Neural cell (in vitro differentiated cells): ENCODE results near the gene IFNGR2.

ENCODE experiments used
- CTCF ChIP-seq: fragments of 450-650 bp; IDR thresholded peaks from 2 replicates; pipeline ENCODE4 v1.5.1; 2014; ENCODE audit warnings: antibody characterized with exemption, mild to moderate bottlenecking, moderate library complexity; ENCODE audit not compliant: poor library complexity, severe bottlenecking
- EP300 ChIP-seq: fragments of 450-650 bp; conservative IDR thresholded peaks from 2 replicates; pipeline ENCODE4 v1.6.1; 2014; ENCODE audit warnings: antibody characterized with exemption, mild to moderate bottlenecking, moderate library complexity; ENCODE audit not compliant: poor library complexity, severe bottlenecking
- EZH2 ChIP-seq: fragments of 200-600, 300-800 bp; shearing (Covaris generic), sonication (generic); IDR thresholded peaks from 2 replicates; pipeline ENCODE4 v1.6.1; 2014; ENCODE audit warnings: antibody characterized with exemption, low read length, borderline replicate concordance, mild to moderate bottlenecking; ENCODE audit not compliant: insufficient read depth, poor library complexity, severe bottlenecking
- MXI1 ChIP-seq: fragments of 450-650 bp; conservative IDR thresholded peaks from 2 replicates; pipeline ENCODE4 v1.6.1; 2014; ENCODE audit warnings: antibody characterized with exemption, mild to moderate bottlenecking; ENCODE audit not compliant: poor library complexity, severe bottlenecking
- POLR2AphosphoS5 ChIP-seq: IDR thresholded peaks from 2 replicates; pipeline ENCODE4 v1.6.1; 2012
- RAD21 ChIP-seq: fragments of 450-650 bp; conservative IDR thresholded peaks from 2 replicates; pipeline ENCODE4 v1.6.1; 2014; ENCODE audit warnings: antibody characterized with exemption, mild to moderate bottlenecking, moderate library complexity
- SMC3 ChIP-seq: fragments of 450-650 bp; conservative IDR thresholded peaks from 2 replicates; pipeline ENCODE4 v1.6.1; 2014; ENCODE audit warnings: antibody characterized with exemption, mild to moderate bottlenecking, moderate library complexity; ENCODE audit not compliant: poor library complexity
- TAF1 ChIP-seq: IDR thresholded peaks from 2 replicates; pipeline ENCODE4 v1.6.1; 2012; ENCODE audit warnings: low read depth
- TF ChIP-seq, protein P1 (sequence below): IDR thresholded peaks from 2 replicates; pipeline ENCODE4 v1.6.1; 2012; ENCODE audit warnings: borderline replicate concordance

GRCh38 chr21:33371366-33371765, 31.8 kb upstream of the IFNGR2 start:
- TF ChIP-seq RAD21 = no peak
- TF ChIP-seq CTCF = no peak
- no peak for TF ChIP-seq EZH2
- no peak for TF ChIP-seq POLR2AphosphoS5
- no peak for TF ChIP-seq SMC3
- TF ChIP-seq, protein P1, sequence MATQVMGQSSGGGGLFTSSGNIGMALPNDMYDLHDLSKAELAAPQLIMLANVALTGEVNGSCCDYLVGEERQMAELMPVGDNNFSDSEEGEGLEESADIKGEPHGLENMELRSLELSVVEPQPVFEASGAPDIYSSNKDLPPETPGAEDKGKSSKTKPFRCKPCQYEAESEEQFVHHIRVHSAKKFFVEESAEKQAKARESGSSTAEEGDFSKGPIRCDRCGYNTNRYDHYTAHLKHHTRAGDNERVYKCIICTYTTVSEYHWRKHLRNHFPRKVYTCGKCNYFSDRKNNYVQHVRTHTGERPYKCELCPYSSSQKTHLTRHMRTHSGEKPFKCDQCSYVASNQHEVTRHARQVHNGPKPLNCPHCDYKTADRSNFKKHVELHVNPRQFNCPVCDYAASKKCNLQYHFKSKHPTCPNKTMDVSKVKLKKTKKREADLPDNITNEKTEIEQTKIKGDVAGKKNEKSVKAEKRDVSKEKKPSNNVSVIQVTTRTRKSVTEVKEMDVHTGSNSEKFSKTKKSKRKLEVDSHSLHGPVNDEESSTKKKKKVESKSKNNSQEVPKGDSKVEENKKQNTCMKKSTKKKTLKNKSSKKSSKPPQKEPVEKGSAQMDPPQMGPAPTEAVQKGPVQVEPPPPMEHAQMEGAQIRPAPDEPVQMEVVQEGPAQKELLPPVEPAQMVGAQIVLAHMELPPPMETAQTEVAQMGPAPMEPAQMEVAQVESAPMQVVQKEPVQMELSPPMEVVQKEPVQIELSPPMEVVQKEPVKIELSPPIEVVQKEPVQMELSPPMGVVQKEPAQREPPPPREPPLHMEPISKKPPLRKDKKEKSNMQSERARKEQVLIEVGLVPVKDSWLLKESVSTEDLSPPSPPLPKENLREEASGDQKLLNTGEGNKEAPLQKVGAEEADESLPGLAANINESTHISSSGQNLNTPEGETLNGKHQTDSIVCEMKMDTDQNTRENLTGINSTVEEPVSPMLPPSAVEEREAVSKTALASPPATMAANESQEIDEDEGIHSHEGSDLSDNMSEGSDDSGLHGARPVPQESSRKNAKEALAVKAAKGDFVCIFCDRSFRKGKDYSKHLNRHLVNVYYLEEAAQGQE = no peak
- no peak for TF ChIP-seq EP300
- TF ChIP-seq TAF1 = no peak
- no peak for TF ChIP-seq MXI1
